ENCODE results near the gene CAMSAP2.
A peak's percentile ranks its signal among the peaks of the same experiment; 100 is the strongest.

- TF ChIP-seq, protein P1, sequence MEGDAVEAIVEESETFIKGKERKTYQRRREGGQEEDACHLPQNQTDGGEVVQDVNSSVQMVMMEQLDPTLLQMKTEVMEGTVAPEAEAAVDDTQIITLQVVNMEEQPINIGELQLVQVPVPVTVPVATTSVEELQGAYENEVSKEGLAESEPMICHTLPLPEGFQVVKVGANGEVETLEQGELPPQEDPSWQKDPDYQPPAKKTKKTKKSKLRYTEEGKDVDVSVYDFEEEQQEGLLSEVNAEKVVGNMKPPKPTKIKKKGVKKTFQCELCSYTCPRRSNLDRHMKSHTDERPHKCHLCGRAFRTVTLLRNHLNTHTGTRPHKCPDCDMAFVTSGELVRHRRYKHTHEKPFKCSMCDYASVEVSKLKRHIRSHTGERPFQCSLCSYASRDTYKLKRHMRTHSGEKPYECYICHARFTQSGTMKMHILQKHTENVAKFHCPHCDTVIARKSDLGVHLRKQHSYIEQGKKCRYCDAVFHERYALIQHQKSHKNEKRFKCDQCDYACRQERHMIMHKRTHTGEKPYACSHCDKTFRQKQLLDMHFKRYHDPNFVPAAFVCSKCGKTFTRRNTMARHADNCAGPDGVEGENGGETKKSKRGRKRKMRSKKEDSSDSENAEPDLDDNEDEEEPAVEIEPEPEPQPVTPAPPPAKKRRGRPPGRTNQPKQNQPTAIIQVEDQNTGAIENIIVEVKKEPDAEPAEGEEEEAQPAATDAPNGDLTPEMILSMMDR (IDR thresholded peaks at IDR 0.05): no peak
- TF ChIP-seq RFX5 (IDR thresholded peaks at IDR 0.05): no peak
- TF ChIP-seq REST (IDR thresholded peaks at IDR 0.05): no peak
- TF ChIP-seq HOXB13 (CRISPR knock-in tag; IDR thresholded peaks at IDR 0.05; ENCODE audit: low read depth): no peak
- no peak for TF ChIP-seq JUN (IDR thresholded peaks at IDR 0.05)
- peak in 1 of 2 experiments; percentile 8; a peak in 1 of 5 replicates for TF ChIP-seq EP300 (IDR thresholded peaks at IDR 0.05)
- no peak for TF ChIP-seq HOXA7 (CRISPR knock-in tag; IDR thresholded peaks at IDR 0.05)
Observed at GRCh38 chr1:200905411-200906052, 166.8 kb downstream of the CAMSAP2 start.

Measured in A549 (cell line).